GM19463 (cell line): ENCODE data around the gene ATP5F1A.

Source experiments
- ATAC-seq: cut with Tn5 transposase; IDR thresholded peaks from one replicate; pipeline ENCODE4 v1.9.1; 2021; ENCODE audit warnings: mild to moderate bottlenecking, moderate library complexity; ENCODE audit not compliant: unreplicated experiment

Gene ATP5F1A

GRCh38 chr18:46073474-46074331 is 24.4 kb downstream of the ATP5F1A start:
- ATAC-seq, result peak; percentile 26

GRCh38 chr18:46072959-46073358 is 25.1 kb downstream of the ATP5F1A start:
- ATAC-seq, result no peak

DNA sequence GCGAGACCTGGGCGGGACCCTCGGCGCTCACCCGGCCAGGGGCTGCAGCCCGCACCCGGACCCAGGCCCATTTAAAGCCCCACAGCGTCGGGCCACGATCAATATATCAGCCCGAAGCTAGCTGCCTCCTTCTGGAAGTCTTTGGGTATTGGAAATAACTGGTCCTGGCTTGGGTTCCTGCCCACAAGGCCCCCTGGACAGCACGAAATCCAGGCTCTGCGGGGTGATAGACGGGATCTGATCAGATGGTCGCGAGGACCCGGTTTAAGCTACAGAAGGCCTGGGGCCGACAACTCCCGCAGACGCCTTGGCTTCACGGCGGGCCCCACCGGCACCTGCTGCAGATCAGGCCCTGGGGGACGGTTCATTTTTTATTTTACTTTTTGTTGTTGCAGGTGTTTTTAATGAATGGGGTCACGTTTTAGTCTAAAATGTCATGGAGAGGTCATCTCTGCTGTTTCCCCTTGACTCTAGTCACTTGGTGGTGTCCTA is 25.7 kb downstream of the ATP5F1A start:
- no peak for ATAC-seq

- peak; percentile 72 for ATAC-seq
Measured at GRCh38 chr18:46071653-46072375, 26.3 kb downstream of the ATP5F1A start, which contains the start of gene PSTPIP2. Gene PSTPIP2 (minus strand): TSS chr18:46072260. CDS start chr18:46072188, 72 bp downstream.

GRCh38 chr18:46070815-46071652 is 27.1 kb downstream of the ATP5F1A start:
- ATAC-seq, result no peak

- ATAC-seq, result no peak
Measured at GRCh38 chr18:46070232-46070631, 27.9 kb downstream of the ATP5F1A start.

- no peak for ATAC-seq
Measured at GRCh38 chr18:46069524-46069923, 28.6 kb downstream of the ATP5F1A start.

- ATAC-seq, result no peak
Measured at GRCh38 chr18:46068763-46069162, 29.3 kb downstream of the ATP5F1A start.

- no peak for ATAC-seq
Measured at GRCh38 chr18:46067438-46068007, 30.6 kb downstream of the ATP5F1A start.

- no peak for ATAC-seq
Measured at GRCh38 chr18:46062781-46063180, 35.3 kb downstream of the ATP5F1A start.

DNA sequence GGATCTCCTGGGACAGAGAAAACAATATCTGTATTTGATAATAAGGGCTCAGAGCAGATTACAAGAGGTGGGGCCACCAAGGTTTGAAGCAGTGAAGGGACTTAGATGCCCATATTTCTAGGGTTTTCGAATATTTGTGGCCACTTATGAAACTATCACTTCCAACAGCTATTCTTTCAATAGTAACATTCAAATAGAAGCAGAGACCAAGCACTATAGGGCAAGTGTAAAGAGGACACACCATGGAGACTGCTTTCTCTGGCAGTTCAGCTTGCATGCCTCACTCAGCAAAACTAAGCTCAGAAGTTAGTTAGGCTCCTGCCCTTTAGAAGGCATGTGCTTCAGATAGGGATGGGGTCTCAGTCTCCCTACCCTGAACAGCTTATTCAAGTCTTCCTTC is 36.3 kb downstream of the ATP5F1A start:
- ATAC-seq, result no peak

- no peak for ATAC-seq
Measured at GRCh38 chr18:46061387-46061786, 36.7 kb downstream of the ATP5F1A start.

DNA sequence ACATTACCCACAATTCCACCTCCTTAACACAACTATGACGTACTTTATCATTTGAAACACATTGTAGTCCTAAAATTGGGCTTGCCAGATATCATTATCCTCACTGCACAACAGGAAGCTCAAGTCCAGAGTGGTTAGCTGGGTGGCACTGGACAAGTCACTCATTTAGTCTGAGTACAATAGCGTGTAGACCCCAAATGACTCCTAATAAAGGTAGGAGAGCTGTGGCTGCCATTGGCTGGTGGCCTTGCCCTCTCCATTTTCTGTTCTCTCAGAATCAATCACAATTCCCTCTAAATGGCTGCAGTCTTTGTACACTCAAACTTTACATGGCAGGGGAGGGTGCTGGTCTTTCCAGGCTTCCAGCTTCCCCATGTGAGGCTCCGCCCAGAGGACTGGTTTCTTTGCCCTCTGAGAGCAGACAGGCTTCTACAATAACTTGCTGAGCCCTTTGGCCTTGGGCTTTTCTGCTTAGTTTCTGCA is 37.7 kb downstream of the ATP5F1A start:
- ATAC-seq, result no peak

DNA sequence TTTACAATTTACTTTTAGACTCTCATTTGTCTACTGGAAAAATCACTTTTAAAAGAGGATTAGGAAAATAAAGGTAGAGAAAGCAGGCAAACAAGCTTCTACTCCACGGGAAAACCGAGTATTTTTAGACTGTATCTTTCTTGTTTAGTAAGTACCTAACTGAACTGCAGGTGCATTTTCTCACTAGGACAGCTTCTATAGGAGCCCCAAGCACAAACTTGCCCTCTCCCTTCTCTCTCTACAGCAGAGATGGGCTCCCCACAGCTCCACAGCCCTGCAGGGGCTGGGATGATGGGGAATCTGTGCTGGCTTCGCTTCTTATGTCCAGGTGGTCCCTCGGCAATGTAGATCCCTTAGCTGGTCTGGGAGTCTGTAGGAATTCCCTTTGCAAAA is 42.3 kb downstream of the ATP5F1A start:
- ATAC-seq, result no peak

GRCh38 chr18:46054956-46055837 is 42.9 kb downstream of the ATP5F1A start:
- ATAC-seq, result no peak

DNA sequence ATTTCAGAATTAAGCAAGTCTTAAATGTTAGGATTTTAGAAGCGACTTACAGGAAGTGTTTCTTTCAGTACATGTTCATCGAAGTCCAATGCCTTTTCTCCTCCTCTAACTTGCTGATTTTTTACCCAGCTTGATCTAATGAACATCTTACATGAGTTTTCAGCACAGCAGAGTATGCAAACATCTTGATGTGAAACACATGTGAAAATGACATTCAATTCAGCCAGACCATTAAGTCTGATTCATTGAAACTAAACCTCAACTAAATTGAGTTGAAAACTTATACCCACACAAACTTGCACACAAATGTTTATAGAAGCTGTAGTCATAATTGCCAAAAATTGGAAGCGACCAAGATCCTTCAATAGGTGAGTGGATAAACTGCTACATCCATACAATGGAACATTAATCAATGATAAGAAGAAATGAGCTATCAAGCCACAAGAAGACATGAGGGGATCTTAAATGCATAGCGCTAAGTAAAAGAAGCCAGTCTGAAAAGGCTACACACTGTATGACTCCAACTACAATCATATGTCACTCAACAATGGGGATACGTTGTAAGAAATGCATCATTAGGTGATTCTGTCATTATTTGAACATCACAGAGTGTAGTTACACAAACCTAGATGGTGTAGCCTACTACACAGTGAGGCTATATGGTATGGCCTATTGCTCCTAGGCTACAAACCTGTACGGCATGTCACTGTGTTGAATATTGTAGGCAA is 44.6 kb downstream of the ATP5F1A start:
- no peak for ATAC-seq

DNA sequence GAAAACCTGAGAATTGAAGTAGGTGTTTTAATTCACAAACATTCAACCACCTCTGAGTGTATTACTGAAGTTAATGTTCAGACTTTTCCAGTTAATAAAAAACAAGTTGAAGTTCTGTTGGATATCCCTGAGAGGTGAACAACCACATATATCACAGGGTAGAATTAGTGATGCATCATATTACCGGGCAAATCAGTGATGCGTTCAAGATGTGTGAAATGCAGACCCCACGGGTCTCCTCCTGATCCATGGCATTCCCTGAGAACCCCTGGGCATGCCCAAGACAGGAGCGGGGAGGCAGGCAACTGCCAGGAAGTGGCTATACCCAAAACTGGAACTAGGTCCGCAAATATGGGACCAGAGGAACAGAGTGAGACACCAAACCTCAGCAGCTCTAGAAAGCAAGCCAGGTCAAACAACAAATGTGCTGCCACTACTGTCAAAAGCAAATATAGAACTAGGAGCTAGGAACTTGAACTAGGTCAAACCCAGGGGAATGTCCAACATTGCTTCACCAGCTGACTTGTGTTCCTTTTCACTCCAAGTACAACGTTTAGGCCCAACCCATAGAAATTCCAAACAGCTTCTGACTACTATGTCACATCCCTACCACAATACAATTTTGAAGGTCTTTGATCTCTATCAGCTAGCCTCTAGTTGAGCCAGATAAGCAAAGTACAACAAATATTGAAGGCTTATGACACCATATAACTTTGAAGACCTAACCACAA is 46.2 kb downstream of the ATP5F1A start:
- ATAC-seq, result no peak

GRCh38 chr18:46050268-46050667 is 47.8 kb downstream of the ATP5F1A start:
- no peak for ATAC-seq
